K562 (cell line): ENCODE results near the gene POP7. TPM values are rescaled to one million over a fixed set of nuclear protein-coding genes. Genes with fewer than 3 reads are reported as not detected.
A peak's percentile ranks its signal among the peaks of the same experiment; 100 is the strongest.

Experiments used
- HCFC1 ChIP-seq: IDR thresholded peaks from 2 replicates; pipeline ENCODE4 v1.6.1; 2012; ENCODE audit warnings: low read depth, low read length, improper control_type of control experiment
- LCOR ChIP-seq: sonication (generic); formaldehyde crosslinking; IDR thresholded peaks from 2 replicates; pipeline ENCODE4 v1.8.0; 2022; ENCODE audit warnings: mild to moderate bottlenecking, missing genetic modification reagents
- MAFG ChIP-seq: fragments of 450-650 bp; conservative IDR thresholded peaks from 2 replicates; pipeline ENCODE4 v1.6.1; 2016; ENCODE audit warnings: missing genetic modification characterization, missing compliant biosample characterization
- POLR2AphosphoS5 ChIP-seq: IDR thresholded peaks from 2 replicates; pipeline ENCODE4 v1.6.1; 2011; ENCODE audit warnings: mild to moderate bottlenecking, low read depth, low read length, moderate library complexity; ENCODE audit not compliant: control insufficient read depth, insufficient read depth
- PTTG1 ChIP-seq: fragments of 450-650 bp; IDR thresholded peaks from 2 replicates; pipeline ENCODE4 v1.6.1; 2016; ENCODE audit warnings: low read depth, mild to moderate bottlenecking, missing genetic modification characterization, missing compliant biosample characterization
- RBM17 ChIP-seq: fragments of 200-400 bp; formaldehyde crosslinking; IDR thresholded peaks from 2 replicates; pipeline ENCODE4 v1.6.1; 2017; ENCODE audit warnings: low read depth, mild to moderate bottlenecking, low read length, borderline replicate concordance
- SOX6 ChIP-seq: fragments of 450-650 bp; IDR thresholded peaks from 2 replicates; pipeline ENCODE4 v1.6.1; 2014; ENCODE audit warnings: mild to moderate bottlenecking
- ZFX ChIP-seq: sonication (generic); formaldehyde crosslinking; IDR thresholded peaks from 2 replicates; pipeline ENCODE4 v1.8.0; 2022; ENCODE audit warnings: mild to moderate bottlenecking, missing genetic modification reagents, moderate library complexity
- polyA plus RNA-seq, 8 experiments: library from polyadenylated mRNA; depleted of rRNA in 4 of 8; stranded (reverse) in 5 of 8; unstranded in 3 of 8; fragments of >200 nt; fragmentation: Nextera tagmentation in 2 of 8; fragmentation: Illumina TruSeq in 1 of 8; extraction: Ambion mirVana in 2 of 8; extraction: Trizol in 1 of 8; gene quantifications; 2 replicates each; pipeline versions ENCODE4 v1.2.1 to v1.2.3, GENCODE V29; 2011 to 2014; ENCODE audit warnings: inconsistent platforms in 1 of 8, missing spikeins in 1 of 8
- total RNA-seq, 7 experiments: library from RNA; depleted of rRNA in 6 of 7; stranded (reverse); fragments of >200 nt in 6 of 7; fragmentation: Illumina TruSeq in 2 of 7; extraction: Trizol in 2 of 7; gene quantifications; 2 replicates each; pipeline versions ENCODE4 v1.2.1 to v1.2.3, GENCODE V29; 2011 to 2021; ENCODE audit warnings: low replicate concordance in 1 of 7
- TF ChIP-seq, protein P1 (sequence below): sonication (generic); formaldehyde crosslinking; IDR thresholded peaks from 2 replicates; pipeline ENCODE4 v1.8.1; 2023; ENCODE audit warnings: mild to moderate bottlenecking, missing genetic modification reagents
- TF ChIP-seq, protein P2 (sequence below): fragments of 250-450 bp; sonication (Bioruptor Pico); IDR thresholded peaks from 2 replicates; pipeline ENCODE4 v1.5.0; 2022; ENCODE audit warnings: mild to moderate bottlenecking
- TF ChIP-seq, protein P3 (sequence below), 2 experiments: fragments of 450-650 bp; IDR thresholded peaks; 2 replicates each; pipeline ENCODE4 v1.6.1; 2016; ENCODE audit warnings: mild to moderate bottlenecking in 2 of 2, borderline replicate concordance in 1 of 2, low read depth in 1 of 2, moderate library complexity in 1 of 2

The POP7 gene
- total and polyA plus RNA-seq, 9 of the 15 experiments (the other 6 are each of a cell fraction or from before 2014, with no cell fraction given): 11.5 to 163 (median 68.9) TPM

DNA sequence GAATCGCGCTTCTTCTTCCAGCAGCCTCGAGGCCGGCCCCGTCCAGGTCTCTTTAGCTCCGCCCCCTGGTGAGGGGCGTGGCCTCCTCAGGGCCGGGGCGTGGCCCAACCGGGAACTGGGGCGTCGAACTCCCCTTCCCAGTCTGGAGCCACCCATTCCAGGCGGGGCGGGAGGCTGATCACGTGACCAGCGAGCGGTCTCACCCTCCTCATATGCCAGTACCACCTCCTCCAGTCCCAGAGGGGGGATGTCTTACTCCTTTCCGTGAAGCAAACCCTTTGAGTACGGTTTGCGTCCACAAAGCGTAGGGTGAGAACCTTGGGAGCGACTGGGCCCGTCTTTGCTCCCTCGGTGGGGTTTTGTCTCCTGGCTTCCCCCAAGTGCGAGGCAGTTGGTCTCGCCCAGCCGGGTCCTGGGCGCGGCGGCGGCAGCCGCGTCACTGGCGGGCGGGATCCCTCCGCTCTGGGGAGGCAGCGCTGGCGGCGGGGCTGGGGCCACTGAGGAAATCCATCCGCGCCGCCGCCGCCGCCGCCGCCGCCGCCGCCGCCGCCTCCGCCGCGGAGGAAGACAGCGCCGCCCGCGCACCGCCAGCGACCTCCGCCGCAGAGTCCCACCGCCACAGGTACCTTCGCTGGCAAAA is 32.5 kb upstream of the POP7 start, which contains the start of gene GNB2 (continued):
- TF ChIP-seq, protein P1, sequence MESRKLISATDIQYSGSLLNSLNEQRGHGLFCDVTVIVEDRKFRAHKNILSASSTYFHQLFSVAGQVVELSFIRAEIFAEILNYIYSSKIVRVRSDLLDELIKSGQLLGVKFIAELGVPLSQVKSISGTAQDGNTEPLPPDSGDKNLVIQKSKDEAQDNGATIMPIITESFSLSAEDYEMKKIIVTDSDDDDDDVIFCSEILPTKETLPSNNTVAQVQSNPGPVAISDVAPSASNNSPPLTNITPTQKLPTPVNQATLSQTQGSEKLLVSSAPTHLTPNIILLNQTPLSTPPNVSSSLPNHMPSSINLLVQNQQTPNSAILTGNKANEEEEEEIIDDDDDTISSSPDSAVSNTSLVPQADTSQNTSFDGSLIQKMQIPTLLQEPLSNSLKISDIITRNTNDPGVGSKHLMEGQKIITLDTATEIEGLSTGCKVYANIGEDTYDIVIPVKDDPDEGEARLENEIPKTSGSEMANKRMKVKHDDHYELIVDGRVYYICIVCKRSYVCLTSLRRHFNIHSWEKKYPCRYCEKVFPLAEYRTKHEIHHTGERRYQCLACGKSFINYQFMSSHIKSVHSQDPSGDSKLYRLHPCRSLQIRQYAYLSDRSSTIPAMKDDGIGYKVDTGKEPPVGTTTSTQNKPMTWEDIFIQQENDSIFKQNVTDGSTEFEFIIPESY (CRISPR knock-in tag): peak; percentile 93
- TF ChIP-seq MAFG (tag): no peak
- TF ChIP-seq, protein P2, sequence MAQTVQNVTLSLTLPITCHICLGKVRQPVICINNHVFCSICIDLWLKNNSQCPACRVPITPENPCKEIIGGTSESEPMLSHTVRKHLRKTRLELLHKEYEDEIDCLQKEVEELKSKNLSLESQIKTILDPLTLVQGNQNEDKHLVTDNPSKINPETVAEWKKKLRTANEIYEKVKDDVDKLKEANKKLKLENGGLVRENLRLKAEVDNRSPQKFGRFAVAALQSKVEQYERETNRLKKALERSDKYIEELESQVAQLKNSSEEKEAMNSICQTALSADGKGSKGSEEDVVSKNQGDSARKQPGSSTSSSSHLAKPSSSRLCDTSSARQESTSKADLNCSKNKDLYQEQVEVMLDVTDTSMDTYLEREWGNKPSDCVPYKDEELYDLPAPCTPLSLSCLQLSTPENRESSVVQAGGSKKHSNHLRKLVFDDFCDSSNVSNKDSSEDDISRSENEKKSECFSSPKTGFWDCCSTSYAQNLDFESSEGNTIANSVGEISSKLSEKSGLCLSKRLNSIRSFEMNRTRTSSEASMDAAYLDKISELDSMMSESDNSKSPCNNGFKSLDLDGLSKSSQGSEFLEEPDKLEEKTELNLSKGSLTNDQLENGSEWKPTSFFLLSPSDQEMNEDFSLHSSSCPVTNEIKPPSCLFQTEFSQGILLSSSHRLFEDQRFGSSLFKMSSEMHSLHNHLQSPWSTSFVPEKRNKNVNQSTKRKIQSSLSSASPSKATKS (CRISPR knock-in tag): no peak
- no peak for TF ChIP-seq PTTG1 (tag)
- TF ChIP-seq, protein P3, sequence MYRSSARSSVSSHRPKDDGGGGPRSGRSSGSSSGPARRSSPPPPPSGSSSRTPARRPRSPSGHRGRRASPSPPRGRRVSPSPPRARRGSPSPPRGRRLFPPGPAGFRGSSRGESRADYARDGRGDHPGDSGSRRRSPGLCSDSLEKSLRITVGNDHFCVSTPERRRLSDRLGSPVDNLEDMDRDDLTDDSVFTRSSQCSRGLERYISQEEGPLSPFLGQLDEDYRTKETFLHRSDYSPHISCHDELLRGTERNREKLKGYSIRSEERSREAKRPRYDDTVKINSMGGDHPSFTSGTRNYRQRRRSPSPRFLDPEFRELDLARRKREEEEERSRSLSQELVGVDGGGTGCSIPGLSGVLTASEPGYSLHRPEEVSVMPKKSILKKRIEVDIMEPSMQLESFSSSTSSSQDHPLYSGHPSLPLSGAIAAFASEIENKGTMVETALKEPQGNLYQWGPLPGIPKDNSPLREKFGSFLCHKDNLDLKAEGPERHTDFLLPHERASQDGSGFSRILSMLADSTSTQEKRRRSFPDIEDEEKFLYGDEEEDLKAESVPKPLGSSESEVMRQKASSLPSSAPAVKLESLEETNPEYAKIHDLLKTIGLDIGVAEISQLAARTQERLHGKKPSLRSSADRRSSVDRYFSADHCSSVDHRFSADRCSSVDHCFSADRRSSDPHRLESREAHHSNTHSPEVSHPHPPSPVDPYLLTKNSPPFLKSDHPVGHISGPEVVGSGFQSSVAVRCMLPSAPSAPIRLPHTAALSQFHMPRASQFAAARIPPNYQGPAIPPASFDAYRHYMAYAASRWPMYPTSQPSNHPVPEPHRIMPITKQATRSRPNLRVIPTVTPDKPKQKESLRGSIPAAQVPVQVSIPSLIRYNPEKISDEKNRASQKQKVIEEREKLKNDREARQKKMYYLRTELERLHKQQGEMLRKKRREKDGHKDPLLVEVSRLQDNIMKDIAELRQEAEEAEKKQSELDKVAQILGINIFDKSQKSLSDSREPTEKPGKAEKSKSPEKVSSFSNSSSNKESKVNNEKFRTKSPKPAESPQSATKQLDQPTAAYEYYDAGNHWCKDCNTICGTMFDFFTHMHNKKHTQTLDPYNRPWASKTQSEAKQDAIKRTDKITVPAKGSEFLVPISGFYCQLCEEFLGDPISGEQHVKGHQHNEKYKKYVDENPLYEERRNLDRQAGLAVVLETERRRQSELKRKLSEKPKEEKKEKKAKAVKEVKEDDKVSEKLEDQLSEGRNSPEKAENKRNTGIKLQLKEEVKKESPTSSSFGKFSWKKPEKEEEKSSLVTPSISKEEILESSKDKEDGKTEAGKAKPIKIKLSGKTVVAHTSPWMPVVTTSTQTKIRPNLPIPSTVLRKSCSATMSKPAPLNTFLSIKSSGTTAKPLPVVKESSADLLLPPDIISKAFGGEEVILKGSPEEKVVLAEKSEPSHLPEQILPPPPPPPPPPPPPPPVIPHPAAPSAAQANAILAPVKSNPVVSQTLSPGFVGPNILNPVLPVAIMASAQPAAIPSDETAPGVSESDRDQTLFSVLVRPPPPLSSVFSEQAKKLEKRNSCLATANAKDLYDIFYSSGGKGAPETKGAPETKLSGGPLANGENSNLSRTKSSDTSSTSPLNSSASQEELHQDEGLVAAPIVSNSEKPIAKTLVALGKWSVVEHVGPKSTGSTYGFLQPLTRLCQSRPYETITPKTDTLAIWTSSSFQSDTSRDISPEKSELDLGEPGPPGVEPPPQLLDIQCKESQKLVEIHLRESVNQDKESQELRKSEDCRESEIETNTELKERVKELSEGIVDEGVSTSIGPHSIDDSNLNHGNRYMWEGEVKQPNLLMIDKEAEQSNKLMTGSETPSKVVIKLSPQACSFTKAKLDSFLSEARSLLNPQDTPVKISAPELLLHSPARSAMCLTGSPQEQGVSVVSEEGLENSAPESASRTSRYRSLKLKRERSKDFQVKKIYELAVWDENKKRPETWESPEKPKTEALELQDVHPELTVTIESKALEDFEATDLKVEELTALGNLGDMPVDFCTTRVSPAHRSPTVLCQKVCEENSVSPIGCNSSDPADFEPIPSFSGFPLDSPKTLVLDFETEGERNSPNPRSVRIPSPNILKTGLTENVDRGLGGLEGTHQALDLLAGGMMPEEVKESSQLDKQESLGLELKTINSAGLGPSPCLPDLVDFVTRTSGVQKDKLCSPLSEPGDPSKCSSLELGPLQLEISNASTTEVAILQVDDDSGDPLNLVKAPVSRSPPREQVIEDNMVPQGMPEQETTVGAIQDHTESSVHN (IDR thresholded peaks at IDR 0.05; ENCODE audit: borderline replicate concordance in 1 of 2, low read depth in 1 of 2): no peak
- TF ChIP-seq ZFX (CRISPR knock-in tag): peak; percentile 45; the same call in 1 of the 2 replicates
- no peak for TF ChIP-seq RBM17
- peak; percentile 66; the same call in 1 of the 2 replicates for TF ChIP-seq LCOR (CRISPR knock-in tag)
- TF ChIP-seq SOX6: peak; percentile 68
- peak; percentile 56 for TF ChIP-seq HCFC1
- peak; percentile 48; the same call in 1 of the 2 replicates for TF ChIP-seq POLR2AphosphoS5
